GM12864 (cell line): ENCODE measurements around the gene SCAMP4.
"Not testable (repeated sequence)": the region's sequence is repeated elsewhere in the genome, so short reads cannot be mapped to it uniquely, and the experiment has no call there.

ENCODE experiments used
- DNase-seq: peaks from one replicate; pipeline ENCODE4 v3.0.0-alpha.2; 2011; ENCODE audit warnings: low read depth
- H3K4me3 ChIP-seq: 2 replicates; pipeline ENCODE4 v1.5.1; 2011; ENCODE audit warnings: mild to moderate bottlenecking, low read depth, low read length, control low read depth
- TF ChIP-seq, protein P1 (sequence below): IDR thresholded peaks from 2 replicates; pipeline ENCODE4 v1.5.1; 2011; ENCODE audit warnings: low read depth, mild to moderate bottlenecking, moderate library complexity, low read length, control low read depth, inconsistent platforms; ENCODE audit errors: missing control alignments

SCAMP4 gene

DNA sequence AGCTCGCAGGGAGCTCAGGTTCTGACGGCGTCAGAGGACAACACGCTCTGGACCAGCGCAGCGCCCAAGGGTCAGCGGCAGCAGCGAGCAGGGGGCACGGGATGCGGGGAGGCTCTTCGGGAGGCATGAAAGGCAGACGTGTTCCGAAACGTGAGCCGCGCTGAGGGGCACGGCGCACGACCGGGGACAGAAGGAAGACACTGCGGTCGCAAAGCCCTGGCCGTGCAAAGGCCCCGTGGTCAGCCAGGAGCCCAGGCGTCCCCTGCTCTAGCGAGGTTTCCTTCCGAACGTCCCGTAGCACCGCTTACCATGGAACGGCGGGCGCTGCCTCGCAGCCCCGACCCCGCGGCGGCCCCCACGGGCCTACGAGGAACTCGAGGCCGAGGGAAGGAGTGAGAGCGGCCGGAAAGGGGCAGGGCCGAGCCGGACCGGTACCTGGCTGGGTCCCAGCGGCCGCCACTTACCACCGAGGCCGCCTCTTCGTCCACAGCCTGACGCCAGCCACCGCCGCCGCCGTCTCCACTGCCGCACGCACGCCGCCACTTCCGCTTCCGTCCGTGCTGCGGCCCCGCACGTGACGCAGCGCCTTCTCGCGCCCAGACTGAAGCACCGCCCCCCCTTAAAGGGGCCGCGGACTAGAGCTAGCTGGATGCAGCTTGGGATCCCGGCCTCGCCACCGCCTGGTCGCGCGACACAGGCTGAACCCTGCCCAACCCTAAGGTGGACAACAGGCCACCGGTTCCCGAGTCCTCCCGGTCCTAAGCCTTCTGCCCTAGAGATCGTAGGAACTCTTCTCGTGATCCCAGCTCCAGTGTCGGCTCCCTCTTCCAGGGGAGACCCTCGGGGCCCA lies 29.3 kb upstream of the SCAMP4 start:
- DNase-seq: no peak
- H3K4me3 ChIP-seq: peak overlapping the region; percentile 95
- TF ChIP-seq, protein P1, sequence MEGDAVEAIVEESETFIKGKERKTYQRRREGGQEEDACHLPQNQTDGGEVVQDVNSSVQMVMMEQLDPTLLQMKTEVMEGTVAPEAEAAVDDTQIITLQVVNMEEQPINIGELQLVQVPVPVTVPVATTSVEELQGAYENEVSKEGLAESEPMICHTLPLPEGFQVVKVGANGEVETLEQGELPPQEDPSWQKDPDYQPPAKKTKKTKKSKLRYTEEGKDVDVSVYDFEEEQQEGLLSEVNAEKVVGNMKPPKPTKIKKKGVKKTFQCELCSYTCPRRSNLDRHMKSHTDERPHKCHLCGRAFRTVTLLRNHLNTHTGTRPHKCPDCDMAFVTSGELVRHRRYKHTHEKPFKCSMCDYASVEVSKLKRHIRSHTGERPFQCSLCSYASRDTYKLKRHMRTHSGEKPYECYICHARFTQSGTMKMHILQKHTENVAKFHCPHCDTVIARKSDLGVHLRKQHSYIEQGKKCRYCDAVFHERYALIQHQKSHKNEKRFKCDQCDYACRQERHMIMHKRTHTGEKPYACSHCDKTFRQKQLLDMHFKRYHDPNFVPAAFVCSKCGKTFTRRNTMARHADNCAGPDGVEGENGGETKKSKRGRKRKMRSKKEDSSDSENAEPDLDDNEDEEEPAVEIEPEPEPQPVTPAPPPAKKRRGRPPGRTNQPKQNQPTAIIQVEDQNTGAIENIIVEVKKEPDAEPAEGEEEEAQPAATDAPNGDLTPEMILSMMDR: no peak

DNA sequence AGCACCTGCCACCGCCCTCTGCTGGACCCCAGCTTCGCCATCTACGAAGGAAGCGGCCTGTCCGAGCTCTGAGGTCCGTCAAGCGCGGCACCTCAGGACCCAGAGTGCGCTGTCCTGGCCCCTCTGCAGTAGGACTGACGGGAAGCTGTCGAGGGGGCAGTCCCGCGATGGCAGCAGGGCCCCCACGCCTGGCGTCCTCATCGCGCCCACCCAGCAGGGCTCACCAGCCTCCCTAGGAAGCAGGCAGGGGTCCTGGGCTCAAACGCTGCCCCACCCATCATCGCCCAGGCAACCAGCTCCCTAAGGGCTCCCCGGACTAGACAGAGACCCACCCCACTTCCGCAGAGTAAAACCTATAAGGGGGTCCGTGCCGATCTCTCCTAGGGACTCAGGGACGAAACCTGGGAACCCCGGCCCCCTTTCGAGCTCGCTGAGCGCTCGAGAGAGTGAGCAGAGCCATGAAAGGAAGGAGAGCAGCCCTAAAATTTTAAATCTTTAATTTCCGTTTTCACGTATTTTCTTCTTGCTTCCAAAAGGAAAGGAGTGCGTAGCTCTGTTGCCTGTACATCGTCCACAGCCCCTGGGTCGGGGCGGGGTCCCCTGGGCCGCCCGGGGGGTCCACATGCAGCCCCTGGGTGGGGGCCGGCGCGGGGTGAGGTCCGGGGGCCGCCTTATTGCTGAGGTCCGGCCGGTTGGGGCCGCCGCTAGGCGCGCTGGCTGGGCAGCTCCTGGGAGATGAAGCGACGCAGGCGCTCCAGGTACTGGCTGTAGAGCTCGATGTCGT lies 28.5 kb upstream of the SCAMP4 start:
- peak overlapping the region; percentile 95 for H3K4me3 ChIP-seq
- not testable (repeated sequence) for DNase-seq

DNA sequence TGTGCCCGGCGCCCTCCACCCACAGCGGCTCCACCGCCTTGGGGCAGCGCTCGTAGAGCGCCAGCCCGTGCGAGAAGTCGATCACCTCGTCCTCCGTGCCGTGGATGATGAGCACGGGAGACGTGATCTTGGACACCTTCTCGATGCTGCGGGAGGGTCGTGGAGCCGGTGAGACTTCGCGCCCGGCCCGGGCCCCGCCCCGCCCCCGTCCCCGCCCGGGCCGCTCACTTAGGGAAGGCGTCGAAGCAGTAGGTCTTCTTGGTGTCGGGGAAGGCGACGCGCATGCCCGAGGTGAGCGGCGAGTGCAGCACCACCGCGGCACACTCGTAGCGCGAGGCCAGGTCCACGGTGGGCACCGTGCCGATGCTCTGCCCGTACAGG lies 27.9 kb upstream of the SCAMP4 start:
- DNase-seq, H3K4me3 ChIP-seq: not testable (repeated sequence)

DNA sequence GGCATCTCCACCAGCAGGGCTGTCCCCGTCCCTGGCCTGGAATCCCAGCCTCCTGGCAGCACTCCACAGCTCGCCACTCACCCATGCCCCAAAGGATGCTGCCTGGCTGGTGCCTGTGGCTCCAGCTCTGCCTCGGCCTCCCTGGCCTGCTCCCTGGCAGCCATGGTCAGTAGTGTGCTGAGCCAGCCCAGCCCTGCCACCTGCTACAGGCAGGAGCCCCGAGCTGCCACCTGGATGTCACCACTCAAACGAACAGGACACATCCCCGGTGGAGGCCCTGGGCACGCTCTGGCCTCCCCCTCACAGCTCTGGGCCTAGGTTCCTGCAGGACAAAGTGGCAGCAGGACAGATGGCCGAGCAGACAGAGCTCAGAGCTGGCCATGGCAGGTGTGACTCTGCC lies 26.6 kb upstream of the SCAMP4 start:
- H3K4me3 ChIP-seq, DNase-seq: not testable (repeated sequence)

DNA sequence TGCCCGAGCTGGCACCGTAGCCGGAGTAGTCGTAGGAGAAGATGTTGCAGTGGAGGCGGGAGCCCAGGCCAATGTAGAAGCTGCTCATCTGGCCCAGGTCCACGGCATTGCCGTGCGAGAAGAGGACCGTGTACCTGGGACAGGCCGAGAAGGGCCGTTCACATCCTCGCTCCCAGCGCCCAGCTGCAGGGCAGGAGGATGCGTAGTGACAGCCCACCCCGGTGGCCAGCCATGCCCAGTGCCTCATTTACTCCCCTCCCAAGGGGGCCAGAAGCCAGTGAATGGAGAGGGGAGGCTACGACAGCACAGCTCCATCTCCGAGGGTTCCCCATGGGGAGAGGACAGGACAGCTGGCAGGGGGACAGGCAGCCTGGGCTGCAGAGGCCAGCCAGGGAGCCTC lies 25.2 kb upstream of the SCAMP4 start:
- H3K4me3 ChIP-seq, DNase-seq: not testable (repeated sequence)

DNA sequence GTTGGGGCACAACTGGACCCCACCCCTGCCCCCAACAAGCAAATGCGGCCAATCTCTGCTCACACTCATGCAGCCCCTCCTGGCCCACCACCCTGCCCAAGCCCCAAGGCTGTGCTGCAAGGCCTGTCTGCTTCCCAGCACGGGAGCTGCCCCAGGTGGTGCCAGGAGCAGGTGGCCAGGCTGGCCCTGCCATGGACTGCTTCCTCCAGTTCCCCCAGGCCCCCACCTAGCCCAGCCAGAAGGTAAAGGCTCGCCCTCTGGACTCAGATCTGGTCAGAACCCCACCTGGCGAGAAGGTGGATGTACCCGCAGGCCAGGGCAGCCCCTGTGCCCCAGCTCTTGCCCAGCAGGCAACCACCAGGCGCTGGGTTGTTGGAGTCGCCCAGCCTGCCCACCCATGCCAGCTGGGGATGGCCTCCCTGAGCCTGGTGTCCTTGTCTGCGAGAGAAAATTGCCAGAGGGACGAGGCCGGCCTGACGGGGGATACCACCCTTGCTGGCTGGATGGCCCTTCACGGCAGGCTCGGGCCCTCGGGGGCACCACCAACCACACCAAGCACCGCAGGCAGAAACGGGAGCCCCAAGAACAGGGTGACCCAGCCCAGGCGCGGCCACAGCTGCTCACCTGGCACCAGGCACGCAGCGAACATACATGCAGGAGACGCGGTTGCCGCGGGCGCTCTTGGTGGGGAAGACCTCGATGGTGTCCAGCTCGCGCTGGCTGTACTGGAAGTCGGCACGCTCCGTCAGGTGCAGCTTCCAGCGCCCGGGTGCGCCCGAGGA lies 24.4 kb upstream of the SCAMP4 start:
- TF ChIP-seq, protein P1: no peak
- no peak overlapping the region for H3K4me3 ChIP-seq
- no peak for DNase-seq

DNA sequence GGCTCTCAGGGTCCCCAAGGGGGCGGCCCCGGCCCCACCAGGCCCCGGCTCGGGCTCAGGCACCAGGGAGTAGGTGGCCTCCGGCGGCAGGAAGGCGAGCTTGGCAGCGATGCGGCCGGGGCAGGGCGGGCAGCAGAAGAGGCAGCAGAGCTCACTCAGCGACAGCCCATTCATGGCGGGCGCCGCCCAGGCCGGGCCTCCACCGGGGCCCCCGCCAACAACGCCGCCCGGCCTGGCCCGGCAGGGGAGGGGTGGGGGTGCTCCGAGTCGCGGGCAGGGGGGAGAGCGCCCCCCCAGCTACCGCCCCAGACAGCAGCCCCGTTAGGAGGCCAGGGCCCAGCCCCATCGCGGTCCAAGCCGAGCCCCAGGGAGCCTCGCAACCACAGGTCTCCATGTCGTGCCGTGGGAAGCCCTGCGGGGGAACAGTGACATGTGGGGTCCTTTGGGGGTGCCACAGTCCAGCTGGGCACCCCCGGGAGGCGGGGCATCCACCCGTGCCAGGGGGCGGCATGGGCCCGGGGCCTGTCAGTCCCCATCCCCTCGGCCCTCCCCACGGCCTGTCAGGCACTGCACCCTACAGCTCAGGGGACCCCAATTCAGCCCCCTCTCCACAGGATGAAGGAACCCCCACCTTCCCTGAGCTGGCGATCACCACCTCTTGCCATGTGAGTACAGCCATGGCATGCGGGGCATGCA lies 23.7 kb upstream of the SCAMP4 start:
- H3K4me3 ChIP-seq, DNase-seq: not testable (repeated sequence)

DNA sequence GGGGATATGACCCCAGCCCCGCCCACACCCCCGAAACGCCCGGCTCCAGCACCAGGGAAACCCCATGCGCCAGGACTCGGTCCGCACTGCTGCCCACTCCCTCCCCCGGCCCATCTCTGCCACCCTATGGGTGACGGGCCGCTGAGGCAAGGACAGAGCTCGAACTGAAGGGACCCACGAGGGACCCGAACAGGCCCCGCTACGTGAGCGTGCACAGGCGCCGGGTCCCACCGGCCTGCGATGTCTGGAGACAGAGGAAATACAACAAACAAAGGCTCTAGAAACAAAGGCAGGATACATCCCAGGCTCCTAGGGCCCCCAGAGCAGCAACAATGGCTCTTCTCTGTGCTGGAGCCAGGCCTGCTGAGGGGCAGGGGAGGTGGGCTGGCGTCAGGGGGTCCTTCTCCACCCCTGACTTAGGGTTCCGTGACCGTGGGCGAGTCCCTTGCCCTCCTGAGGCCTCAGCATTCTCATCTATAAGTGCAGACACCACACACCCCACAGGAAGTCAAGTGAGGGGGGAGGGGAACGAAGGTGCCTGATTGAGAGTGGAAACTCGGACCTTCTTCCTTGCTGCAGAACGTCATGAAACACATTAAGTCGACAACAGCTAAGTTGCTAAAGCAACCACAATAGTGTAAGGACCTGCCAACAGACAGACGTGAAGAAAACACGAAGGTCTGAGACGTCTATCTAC lies 23.0 kb upstream of the SCAMP4 start:
- TF ChIP-seq, protein P1: no peak
- no peak overlapping the region for H3K4me3 ChIP-seq
- no peak for DNase-seq
